GM18526 (cell line): ENCODE data around the gene AFAP1L1.

Source experiments
- POLR2A ChIP-seq: IDR thresholded peaks from 3 replicates; pipeline ENCODE4 v1.6.1; 2011; ENCODE audit not compliant: insufficient read length; ENCODE audit errors: extremely low read depth

Gene AFAP1L1

DNA sequence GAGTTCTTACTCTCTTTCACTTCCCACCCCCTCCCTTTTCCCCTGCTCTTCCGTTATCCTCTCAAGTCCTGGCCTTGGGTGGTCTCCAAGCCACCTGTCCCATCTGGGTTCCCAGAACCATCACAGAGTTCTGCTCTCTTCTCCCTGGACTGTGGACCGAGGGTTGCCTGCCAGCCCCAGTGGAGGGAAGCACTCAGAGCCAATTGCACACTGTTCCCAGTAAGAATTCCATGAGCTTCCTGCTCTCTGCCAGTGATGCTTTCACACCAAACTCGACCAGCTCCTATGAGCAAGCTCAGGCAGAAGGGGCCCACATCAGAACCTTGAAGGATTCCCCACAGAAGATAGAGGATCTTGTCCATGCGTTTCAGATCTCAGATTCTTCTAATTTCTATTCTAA, 20.1 kb upstream of the AFAP1L1 start:
- no peak for TF ChIP-seq POLR2A

DNA sequence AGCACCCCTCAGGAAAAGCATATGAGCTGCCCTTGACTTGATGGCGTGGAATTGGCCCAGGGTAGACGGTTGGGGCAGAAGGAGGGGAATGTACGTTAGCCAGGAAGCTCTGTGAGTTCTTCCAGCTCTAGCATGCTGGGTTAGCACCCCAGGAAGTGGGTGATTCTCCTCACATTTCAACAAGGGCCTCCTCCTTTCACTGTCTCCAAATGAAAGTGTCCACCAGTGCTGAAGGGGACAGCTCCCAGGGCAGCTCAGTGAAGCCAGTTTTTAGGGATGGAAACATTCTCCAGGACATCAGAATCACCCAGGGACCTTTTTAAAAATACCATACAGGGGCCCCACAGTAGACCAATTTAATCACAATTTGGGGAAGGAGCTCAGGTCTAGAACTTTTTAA, 17.2 kb upstream of the AFAP1L1 start:
- no peak for TF ChIP-seq POLR2A

DNA sequence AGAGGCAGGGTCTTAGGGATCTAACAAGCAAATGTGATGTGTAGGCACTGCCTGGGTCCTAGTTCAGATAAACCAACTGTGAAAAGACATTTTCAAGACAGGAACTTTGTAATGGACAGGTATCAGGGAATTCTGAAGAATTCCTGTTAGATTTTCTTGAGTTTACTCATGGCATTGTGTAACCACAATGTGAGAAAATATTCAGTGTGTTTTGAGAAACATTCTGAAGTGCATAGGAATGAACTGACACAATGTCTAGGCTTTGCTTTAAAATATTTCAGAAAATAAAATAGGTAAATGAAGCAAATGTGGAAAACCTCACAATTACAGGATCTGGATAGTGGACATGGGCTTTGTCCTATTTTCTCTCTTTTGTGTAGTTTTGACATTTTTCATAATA, 15.2 kb upstream of the AFAP1L1 start:
- no peak for TF ChIP-seq POLR2A

DNA sequence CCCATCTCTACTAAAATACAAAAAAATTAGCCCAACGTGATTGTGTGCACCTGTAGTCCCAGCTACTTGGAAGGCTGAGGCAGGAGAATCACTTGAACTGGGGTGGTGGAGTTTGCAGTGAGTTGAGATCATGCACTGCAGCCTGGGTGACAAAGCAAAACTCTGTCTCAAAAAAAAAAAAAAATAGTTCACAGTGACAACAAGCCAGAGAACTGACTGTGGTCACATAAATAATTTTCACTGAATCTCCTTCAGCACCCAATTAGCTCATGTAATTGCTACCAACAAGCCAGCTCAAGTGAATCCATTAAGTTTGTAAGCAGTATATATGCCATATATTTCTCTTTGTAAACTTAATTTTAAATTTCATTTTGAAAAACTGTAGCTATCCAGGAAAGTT, 14.5 kb upstream of the AFAP1L1 start:
- no peak for TF ChIP-seq POLR2A

DNA sequence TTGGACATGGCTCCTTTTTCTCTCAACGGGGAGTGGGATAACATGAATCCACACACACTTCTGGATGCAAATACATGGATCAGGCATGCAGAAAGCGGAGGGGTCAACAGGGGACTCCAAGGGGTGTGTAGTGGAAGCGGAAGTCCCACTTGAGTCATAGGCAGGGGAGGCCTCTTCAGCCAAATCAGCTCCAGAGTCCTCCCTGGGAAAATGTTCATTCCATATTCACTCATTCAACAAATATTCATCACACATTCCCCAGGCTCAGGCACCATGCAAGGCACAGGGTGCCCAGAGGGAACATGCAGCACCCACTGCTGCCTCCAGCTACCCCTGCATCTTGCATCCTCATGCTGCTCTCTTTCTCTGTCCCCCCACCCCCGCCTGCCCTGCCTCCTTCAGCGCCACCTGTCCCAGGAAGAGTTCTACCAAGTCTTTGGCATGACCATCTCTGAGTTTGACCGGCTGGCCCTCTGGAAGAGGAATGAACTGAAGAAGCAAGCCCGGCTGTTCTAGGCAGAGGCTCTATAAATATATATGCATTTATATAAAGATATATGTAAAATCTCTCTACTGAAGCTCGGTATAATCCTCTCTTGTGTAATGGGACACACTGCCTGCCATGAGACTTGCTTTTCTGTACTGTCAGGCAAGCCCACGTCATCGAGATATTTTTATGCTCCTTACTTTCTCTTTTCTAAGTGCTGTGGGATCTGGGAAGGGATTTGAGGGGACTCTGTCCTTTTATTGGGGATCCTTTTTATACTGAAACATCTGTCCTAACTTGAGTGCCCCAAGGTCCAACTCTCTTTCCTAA, 13.6 kb upstream of the AFAP1L1 start:
- TF ChIP-seq POLR2A: no peak

DNA sequence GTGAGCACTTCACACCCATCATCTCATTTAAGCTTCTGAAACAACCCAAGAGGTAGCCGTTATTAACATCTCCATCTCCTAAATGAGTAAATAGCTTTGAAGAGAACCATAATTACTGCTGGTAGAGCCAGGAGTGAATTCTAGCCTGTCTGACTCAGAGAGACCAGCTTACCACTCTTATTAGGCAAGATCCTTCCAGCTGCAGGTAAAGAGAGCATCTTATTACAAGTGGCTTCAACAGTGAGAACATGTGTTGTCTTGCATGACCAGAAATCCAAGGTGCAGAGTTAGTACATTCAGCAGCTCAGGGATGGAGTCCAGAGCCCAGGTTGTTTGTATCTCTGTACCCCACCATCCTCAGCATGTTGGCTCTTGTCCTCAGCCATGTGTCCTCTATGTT, 10.9 kb upstream of the AFAP1L1 start:
- TF ChIP-seq POLR2A: no peak

DNA sequence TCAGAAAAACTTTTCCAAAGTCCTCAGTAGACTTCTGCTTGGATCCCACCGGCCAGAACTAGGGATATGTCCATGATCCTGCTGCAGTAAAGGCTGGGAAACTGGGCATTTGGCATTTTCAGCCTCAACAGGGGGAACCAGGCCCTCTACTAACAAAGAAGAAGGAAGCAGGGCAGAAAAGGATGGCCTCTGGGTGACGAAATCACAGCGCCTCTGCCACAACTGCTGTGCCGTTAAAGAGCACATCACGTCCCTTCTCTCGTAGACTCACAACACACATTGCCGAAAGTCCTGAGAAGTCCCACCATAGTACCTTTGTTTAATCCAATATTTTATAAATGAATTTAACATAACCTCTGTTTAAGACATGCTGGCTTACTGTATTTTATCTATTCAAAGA, 10.4 kb upstream of the AFAP1L1 start:
- TF ChIP-seq POLR2A: no peak

DNA sequence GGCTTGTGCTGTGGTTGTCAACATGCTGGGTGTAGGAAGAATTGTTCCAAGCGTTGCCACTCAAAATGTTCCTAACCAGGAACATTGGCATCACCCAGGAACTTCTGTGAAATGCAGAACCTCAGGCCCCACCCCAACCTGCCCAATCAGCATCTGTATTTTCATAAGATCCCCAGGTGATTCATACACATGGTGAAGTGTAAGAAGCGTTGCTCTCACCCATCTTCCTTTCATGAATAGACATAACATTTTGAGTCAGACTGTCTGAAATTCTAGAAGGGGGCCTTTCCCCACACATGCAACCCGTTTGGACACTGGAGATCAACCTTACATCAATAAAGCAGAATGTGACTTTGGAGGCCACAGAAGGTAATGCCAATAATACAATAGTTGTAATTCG, 9.3 kb upstream of the AFAP1L1 start:
- no peak for TF ChIP-seq POLR2A

DNA sequence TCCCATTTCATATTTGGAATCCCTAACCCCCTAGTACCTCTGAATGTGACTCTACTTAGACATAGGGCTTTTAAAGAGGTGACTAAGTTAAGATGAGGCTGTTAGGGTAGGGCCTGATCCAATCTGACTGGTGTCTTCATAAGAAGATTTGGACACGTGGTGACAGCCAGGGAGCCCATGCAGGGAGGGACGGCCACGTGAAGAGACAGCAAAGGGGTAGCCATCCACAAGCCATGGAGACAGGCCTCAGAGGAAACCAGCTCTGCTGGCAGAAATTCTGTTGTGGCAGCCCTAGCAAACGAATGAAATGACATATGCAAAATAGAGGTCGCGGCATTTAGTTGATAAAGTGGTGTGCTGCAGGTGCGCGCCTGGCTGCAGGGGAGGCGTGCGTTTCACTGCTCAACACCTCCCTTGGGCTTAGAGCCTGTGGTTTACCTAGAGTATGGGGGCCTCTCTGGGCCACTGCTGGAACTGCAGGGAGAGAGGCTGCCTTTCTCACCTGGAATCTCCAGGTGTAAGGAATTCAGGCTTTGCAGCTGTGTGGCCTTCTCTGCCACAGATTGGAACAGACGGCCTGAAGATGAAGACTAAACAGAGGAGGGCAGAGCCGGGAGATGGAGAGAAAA, 7.1 kb upstream of the AFAP1L1 start:
- no peak for TF ChIP-seq POLR2A

DNA sequence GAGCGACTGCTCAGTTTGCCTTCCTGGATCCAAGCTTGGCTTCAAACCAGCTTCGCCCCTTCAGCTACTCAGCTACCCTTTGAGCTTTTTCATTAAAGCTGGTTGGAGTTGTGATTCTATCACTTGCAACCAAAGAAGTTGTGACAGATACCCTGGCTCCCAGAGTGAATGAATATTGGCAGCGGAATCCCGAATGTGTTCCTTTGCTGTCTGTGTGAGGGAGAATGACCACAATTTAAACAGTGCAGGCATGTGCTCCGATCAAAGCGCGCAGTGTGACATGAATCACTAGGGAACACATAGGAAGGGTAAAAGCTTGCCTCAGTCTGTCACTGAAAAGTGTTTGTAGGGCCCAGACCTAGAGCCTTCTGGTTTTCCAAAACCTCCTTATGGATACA, 6.6 kb upstream of the AFAP1L1 start:
- no peak for TF ChIP-seq POLR2A

DNA sequence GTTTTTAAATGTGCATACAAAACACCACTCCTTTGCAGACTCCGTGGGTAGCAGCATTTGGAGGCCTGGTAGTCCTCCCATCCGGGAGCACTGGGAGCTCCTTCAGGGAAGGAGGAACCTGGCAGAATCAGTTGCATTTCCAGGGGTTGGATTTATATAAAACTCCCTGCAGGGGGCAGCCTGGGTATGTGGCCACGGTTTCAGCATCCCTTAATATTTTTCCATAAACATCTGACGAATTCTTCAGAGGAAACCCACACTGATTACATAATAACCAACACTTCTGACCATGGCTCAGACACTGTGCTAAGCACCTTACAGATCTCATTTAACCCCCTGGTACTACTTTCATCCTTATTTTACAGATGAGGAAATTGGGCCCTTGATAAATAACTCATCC, 6.1 kb upstream of the AFAP1L1 start:
- TF ChIP-seq POLR2A: no peak

DNA sequence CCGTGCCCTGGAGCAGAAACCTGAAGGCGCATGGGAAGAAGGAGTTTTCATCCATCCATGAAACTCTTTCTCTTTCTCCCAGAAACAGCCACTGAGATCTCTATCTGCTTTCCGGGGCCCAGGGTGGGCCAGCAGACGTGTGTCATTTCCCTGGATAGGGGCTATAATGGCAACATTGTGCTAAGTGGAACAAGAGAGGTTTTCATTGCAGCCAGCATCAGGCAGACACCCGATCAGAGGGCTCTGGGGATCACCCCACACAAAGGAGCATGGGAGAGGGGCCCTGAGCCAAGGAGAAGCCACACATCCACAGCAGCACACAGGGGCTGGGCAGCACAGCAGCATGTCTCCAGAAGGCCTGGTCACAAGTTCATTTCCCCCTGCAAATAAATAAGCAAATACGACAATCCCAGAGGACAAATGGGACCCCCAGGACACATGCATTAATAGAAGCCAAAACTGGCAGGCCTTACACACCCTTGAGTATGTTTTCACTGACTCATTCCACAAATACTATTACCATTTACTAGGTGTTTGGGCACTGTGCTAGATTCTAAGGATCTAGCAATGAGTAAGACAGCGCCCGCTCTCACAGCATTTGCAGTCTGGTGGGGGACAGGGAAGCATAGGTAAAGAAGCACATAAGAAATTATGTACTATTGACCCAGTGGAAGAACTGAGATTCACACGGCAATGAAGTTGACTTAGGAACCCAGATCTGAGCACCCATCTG, 4.3 kb upstream of the AFAP1L1 start:
- no peak for TF ChIP-seq POLR2A

DNA sequence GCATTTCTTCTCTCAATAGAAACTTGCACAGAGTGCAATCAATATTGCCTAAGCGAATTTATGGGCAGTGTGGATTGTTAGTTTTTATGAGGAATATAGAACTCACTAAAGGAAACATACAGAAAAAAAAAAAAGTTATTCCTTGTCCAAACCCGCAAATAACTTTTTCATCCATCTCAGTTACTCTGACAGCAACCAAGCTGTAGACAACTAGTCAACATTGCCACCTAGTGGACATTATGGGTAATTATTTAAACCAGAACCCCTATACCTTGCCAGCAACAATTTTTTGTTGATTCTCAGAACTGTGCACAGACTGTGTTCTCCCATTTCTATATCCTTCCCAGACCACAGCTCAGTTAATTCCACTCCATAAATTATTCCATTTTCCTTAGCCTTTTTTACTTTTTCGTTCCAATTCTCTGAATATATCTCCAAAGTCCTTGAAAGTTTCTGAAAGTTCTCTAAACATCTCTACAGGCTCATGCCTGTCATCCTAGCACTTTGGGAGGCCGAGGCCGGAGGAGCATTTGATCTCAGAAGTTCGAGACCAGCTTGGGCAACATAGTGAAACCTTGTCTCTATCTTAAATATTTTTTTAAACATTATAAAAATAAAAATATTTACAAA, 2.6 kb upstream of the AFAP1L1 start:
- no peak for TF ChIP-seq POLR2A

DNA sequence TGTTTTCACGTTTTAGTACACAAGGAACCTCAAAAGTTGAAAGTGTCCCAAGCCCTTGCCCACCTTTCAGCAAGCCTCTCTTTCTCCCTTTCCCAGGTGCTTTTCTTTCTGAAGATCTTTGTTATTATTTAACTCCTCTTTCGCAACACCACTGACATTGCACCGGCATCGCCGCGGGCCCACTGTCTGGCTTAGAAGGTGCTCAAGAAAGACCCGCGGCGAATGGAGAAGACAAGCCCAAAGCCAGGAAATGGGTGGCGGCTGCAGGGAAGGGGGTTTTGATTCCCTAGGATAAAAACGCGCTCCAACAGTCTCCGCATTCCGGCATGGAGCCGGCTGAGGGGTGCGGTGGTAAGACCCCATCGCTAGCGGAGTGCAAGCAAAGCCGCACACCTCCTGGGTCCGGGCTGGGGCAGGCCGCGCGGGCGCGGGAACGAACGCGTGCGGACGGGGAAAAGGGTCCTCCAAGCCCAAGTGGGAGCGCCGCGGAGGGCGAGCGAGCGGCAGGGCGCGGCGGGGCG, 404 bp upstream of the AFAP1L1 start:
- no peak for TF ChIP-seq POLR2A

DNA sequence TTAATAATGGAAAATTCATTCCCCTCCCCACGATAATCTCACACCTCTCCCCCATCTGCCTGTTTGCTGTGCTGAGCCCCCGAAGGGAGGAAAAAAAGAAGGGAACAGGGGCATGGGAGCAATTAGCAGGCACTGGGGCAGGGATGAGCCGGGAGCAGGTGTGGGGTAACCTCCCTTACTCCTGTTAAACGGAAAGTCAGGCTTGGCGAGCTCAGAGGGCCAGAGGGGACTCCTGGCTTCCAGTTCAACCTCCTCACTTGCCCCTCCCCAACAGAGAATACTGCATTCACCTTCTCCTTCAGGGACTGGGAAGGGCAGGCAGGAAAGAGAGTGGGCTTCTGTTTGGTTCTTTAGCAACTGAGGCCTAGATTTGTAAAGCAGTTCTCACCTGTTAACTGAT, 1.6 kb downstream of the AFAP1L1 start:
- TF ChIP-seq POLR2A: no peak
